Mesothelial cell of epicardium (in vitro differentiated cells): ENCODE measurements around the gene MSH3. TPM values are rescaled to one million over a fixed set of nuclear protein-coding genes. Genes with fewer than 3 reads are reported as not detected.

ENCODE experiments used
- DNase-seq, 2 experiments: peaks; one replicate each; pipeline ENCODE4 v3.0.0; 2021; ENCODE audit warnings: low spot score in 2 of 2; ENCODE audit not compliant: unreplicated experiment in 2 of 2
- H3K27ac Mint-ChIP-seq: 2 replicates; pipeline ENCODE4 v1.8.0; 2021; ENCODE audit warnings: mixed read lengths
- H3K27me3 Mint-ChIP-seq: 2 replicates; pipeline ENCODE4 v1.8.0; 2021; ENCODE audit warnings: low read depth, mixed read lengths
- H3K36me3 Mint-ChIP-seq: 2 replicates; pipeline ENCODE4 v1.8.0; 2021; ENCODE audit warnings: mixed read lengths
- H3K4me1 Mint-ChIP-seq: 2 replicates; pipeline ENCODE4 v1.8.0; 2021; ENCODE audit warnings: mixed read lengths
- H3K4me3 Mint-ChIP-seq: 2 replicates; pipeline ENCODE4 v1.8.0; 2021; ENCODE audit warnings: mild to moderate bottlenecking, moderate library complexity, mixed read lengths
- H3K9me3 Mint-ChIP-seq: 2 replicates; pipeline ENCODE4 v1.8.0; 2021; ENCODE audit warnings: mixed read lengths
- total RNA-seq: library from RNA; stranded (reverse); gene quantifications from 3 replicates; pipeline ENCODE4 v1.2.1, GENCODE V29; 2021
- TF ChIP-seq, protein P1 (sequence below): fragments of 200-600 bp; sonication (generic); IDR thresholded peaks from one replicate; pipeline ENCODE4 v1.5.0; 2021; ENCODE audit warnings: antibody characterized with exemption; ENCODE audit not compliant: unreplicated experiment

The MSH3 gene
- total RNA-seq, 1 donor from 2014 or later = 18.4 TPM

DNA sequence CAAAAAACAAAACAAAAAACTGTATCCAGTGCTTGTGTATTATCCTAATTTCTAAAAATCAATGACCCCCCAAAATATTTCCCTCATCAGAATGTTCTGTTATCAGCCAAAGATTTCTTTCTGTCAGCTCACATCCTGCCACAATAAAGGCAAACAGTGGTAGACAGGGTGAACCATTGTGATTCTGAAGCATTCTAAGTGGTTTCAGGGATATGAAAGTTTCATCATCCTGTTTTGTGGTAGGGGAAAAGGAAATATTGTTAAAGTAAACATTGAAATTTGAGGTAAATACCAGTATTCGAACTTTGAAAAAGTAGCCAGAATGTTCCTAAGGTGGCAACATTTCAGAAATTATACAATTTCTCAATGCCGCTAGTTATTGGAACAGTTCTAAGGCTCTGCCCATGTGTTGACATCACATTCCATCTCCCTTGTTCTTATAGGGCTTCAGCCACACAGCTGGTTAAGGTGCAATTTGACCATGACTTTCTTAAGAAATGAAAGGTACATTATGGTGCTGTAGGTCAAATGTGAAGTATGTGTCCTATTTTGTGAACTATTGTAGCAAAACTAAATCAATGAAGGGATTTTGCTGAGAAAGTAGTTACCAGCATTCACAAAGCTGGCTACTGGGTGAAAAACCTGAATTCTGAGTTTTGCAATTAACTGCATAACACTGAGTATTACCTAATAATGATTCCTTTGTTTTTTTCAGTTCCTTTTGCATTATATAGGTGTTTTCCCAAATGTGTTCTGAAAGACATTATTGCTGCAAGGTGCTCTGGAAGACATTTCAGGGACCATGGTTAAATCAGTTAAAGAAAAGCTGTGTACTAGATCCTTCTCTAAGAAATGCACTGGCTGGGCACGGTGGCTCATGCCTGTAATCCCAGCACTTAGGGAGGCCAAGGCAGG lies 198.1 kb downstream of the MSH3 start:
- Mint-ChIP-seq H3K4me3 (no peak overlapping the region), H3K27ac (no peak overlapping the region), H3K27me3 (no peaks in the 10 kb centered on the region), H3K9me3 (peaks cover 32% of the 10 kb centered on the region), H3K4me1 (no peaks in the 10 kb centered on the region), H3K36me3 (peaks cover 59% of the 10 kb centered on the region)
- DNase-seq = no peak
- TF ChIP-seq, protein P1, sequence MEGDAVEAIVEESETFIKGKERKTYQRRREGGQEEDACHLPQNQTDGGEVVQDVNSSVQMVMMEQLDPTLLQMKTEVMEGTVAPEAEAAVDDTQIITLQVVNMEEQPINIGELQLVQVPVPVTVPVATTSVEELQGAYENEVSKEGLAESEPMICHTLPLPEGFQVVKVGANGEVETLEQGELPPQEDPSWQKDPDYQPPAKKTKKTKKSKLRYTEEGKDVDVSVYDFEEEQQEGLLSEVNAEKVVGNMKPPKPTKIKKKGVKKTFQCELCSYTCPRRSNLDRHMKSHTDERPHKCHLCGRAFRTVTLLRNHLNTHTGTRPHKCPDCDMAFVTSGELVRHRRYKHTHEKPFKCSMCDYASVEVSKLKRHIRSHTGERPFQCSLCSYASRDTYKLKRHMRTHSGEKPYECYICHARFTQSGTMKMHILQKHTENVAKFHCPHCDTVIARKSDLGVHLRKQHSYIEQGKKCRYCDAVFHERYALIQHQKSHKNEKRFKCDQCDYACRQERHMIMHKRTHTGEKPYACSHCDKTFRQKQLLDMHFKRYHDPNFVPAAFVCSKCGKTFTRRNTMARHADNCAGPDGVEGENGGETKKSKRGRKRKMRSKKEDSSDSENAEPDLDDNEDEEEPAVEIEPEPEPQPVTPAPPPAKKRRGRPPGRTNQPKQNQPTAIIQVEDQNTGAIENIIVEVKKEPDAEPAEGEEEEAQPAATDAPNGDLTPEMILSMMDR = no peak

DNA sequence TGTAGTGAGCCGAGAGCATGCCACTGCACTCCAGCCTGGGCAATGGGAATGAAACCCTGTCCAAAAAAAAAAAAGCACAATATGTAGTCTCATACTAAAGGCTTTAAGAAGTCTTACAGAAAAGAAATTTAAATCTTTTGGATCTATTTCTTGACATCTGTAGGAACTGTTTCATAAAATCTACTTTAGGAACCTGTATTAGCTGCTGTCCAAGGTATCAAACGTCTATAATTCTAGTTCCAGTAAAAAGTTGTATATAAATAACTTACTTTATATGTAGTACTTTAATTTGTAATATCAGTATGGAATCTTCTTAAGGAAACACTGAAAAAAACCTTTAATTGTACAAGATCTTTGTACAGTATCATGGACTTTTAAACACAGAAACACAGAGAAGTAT lies 199.0 kb downstream of the MSH3 start:
- peaks cover 36% of the 10 kb centered on the region for H3K9me3 Mint-ChIP-seq
- H3K4me1 Mint-ChIP-seq = no peaks in the 10 kb centered on the region
- TF ChIP-seq, protein P1 = no peak
- H3K27me3 Mint-ChIP-seq = no peaks in the 10 kb centered on the region
- peaks cover 55% of the 10 kb centered on the region for H3K36me3 Mint-ChIP-seq
- H3K4me3 Mint-ChIP-seq = no peak overlapping the region
- no peak overlapping the region for H3K27ac Mint-ChIP-seq
- no peak for DNase-seq

DNA sequence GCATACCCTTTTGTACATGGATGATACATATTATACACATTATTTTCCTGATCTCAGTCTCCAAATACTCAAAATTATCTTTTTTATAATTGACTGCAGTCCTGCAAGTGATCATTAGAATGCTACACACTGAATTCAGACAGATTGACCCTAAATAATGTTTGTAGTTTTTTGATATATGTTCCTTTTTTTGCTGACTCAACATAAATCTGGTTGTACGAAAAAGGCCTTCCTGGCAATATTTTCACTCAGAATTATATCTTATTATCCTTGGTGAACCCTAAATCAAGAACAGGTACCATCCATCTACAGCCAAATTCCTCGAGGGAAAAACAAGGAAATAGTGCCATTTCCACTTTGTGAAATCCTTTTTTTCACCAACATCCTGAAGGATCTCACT lies 200.1 kb downstream of the MSH3 start:
- DNase-seq = no peak
- Mint-ChIP-seq H3K4me1 (no peaks in the 10 kb centered on the region), H3K36me3 (peaks cover 51% of the 10 kb centered on the region), H3K4me3 (no peak overlapping the region), H3K27ac (no peak overlapping the region), H3K27me3 (no peaks in the 10 kb centered on the region), H3K9me3 (peaks cover 36% of the 10 kb centered on the region)
- TF ChIP-seq, protein P1 = no peak

DNA sequence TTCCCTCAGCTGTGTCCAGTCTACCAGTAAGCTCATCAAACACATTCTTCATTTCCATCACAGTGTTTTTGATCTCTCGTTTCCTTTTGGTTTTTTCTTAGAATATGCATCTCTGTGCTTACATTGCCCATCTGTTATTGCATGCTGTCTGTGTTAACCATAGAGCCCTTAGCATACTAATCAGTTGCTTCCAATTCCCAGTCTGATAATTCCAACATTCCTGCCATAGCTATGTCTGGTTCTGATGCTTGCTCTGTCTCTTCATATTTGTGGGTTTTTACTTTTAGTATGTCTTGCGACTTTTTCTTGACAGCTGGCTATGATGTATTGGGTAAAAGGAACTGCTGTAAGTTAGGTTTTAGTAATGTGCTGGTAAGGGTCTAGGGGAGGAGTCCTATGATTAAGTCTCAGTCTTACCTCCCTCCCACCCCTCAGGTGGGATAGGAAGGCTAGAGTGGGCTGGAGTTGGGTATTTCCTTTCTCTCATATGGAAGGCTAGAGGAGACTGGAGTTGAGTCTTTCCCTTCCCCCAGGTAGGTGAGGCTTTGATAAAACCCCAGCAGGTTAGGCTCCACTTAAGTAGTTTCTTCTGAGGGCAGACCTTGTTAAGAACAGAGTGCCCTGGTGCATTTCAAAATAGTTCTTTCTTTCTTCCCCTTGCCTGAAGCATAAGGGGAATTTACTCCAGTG lies 206.6 kb downstream of the MSH3 start:
- no peak for DNase-seq
- peaks cover 23% of the 10 kb centered on the region for H3K4me1 Mint-ChIP-seq
- H3K27me3 Mint-ChIP-seq = no peaks in the 10 kb centered on the region
- peaks cover 36% of the 10 kb centered on the region for H3K9me3 Mint-ChIP-seq
- H3K36me3 Mint-ChIP-seq = peaks cover 38% of the 10 kb centered on the region
- TF ChIP-seq, protein P1 = no peak
- H3K4me3 Mint-ChIP-seq = no peak overlapping the region
- H3K27ac Mint-ChIP-seq = peak overlapping the region; percentile 39

DNA sequence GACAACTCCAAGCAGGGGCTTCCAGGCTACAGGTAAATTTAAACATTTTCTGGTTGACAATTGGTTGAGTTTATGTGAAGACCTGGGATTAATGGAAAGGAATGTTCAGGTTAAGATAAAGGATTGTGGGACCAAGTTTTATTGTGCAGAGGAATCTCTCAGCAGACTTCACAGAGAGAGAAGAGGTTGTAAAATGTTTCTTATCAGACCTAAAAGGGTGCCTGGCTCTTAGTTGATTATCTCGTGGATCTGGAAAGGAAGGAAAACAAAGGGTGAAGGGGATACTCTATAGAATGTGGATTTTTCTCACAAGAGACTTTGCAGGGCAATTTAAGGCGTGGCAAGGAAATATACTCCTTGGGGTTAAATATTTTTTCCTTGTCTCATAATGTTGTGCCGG lies 209.3 kb downstream of the MSH3 start:
- Mint-ChIP-seq H3K4me3 (no peak overlapping the region), H3K36me3 (peaks cover 28% of the 10 kb centered on the region)

More for the DNA sequence above, 209.3 kb downstream of the MSH3 start:
- H3K27ac Mint-ChIP-seq = peak overlapping the region; percentile 30
- peaks cover 17% of the 10 kb centered on the region for H3K9me3 Mint-ChIP-seq
- TF ChIP-seq, protein P1 = no peak
- H3K4me1 Mint-ChIP-seq = peaks cover 23% of the 10 kb centered on the region
- no peak for DNase-seq
- no peaks in the 10 kb centered on the region for H3K27me3 Mint-ChIP-seq
